Measurements from ENCODE around the gene FOXL1.

Gene FOXL1

GRCh38 chr16:86578061-86578599, at the start of gene FOXL1:
Gene FOXL1 (plus strand): TSS chr16:86578549. CDS start chr16:86578724, 175 bp downstream.
- no peak for DNase-seq

- no peak for DNase-seq
These were observed 49.2 kb upstream of the FOXL1 start for GRCh38 chr16:86529160-86529559.

- no peak for DNase-seq
These were observed 47.8 kb upstream of the FOXL1 start for GRCh38 chr16:86530251-86531190.

- DNase-seq, result no peak
These were observed 47.2 kb upstream of the FOXL1 start for GRCh38 chr16:86531191-86531545.

GRCh38 chr16:86531641-86532525, 46.5 kb upstream of the FOXL1 start:
- no peak for DNase-seq

GRCh38 chr16:86532526-86532815, 45.9 kb upstream of the FOXL1 start:
- DNase-seq, result no peak

GRCh38 chr16:86533076-86533475, 45.3 kb upstream of the FOXL1 start:
- no peak for DNase-seq

- DNase-seq, result no peak
These were observed 44.5 kb upstream of the FOXL1 start for GRCh38 chr16:86533767-86534351.

- DNase-seq, result no peak
These were observed 43.4 kb upstream of the FOXL1 start for GRCh38 chr16:86534779-86535615.

- DNase-seq, result no peak
These were observed 41.7 kb upstream of the FOXL1 start for GRCh38 chr16:86536621-86537020.

- no peak for DNase-seq
These were observed 40.9 kb upstream of the FOXL1 start for GRCh38 chr16:86537486-86537885.

- DNase-seq, result no peak
These were observed 40.1 kb upstream of the FOXL1 start for GRCh38 chr16:86538196-86538780.

- no peak for DNase-seq
These were observed 37.5 kb upstream of the FOXL1 start for GRCh38 chr16:86540894-86541293.

GRCh38 chr16:86541560-86541959, 36.8 kb upstream of the FOXL1 start:
- DNase-seq, result no peak

- no peak for DNase-seq
These were observed 35.3 kb upstream of the FOXL1 start for GRCh38 chr16:86542756-86543750.

- DNase-seq, result no peak
These were observed 32.9 kb upstream of the FOXL1 start for GRCh38 chr16:86545481-86545880.

- no peak for DNase-seq
These were observed 32.3 kb upstream of the FOXL1 start for GRCh38 chr16:86545954-86546637.

GRCh38 chr16:86546638-86547013, 31.7 kb upstream of the FOXL1 start:
- DNase-seq, result no peak

GRCh38 chr16:86547286-86547685, 31.1 kb upstream of the FOXL1 start:
- no peak for DNase-seq
